SKM-1 (cell line): ENCODE results near the gene CNR2.
"Not testable (repeated sequence)": the region's sequence is repeated elsewhere in the genome, so short reads cannot be mapped to it uniquely, and the experiment has no call there.

Experiments used
- DNase-seq: peaks from one replicate; lab custom pipeline; 2025; ENCODE audit not compliant: unreplicated experiment; lab: John Stamatoyannopoulos, UW

CNR2 gene

DNA sequence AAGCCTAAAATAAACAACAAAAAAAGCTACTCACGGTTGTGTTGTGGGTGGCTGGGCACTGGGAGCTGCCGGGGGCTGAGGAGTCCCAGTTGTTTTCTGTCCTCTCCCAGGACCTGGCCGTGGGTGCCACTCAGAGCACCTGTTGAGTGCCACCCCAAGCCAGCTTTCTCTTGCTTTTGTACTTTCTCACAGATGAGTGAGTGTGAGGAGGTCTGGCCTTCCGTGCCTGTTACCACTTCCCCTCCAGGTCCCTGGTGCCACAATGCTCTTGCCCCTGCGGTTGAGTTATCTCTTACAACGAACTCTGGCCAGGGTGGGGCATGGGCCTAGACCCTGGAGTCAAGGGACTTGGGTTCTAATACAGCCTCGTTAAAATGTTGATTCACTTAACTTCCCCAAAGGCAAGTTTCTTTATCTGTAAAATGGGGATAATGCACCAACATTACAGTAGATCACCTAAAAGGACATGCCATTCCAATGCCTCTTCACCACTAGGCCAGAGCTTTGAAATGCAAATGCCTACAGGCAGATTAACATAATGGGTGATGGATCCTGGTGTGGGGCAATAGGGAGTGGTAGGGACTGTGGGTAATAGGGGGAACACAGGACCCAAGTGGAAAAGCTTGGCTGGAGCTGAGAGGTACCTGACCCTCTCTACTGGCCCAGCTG lies at the start of gene CNR2:
TSS of gene CNR2 (minus strand) at position 151 of the 669 bp plus-strand sequence. CDS start 37,745 bp downstream, outside the sequence.
- peak; percentile 33 for DNase-seq

DNA sequence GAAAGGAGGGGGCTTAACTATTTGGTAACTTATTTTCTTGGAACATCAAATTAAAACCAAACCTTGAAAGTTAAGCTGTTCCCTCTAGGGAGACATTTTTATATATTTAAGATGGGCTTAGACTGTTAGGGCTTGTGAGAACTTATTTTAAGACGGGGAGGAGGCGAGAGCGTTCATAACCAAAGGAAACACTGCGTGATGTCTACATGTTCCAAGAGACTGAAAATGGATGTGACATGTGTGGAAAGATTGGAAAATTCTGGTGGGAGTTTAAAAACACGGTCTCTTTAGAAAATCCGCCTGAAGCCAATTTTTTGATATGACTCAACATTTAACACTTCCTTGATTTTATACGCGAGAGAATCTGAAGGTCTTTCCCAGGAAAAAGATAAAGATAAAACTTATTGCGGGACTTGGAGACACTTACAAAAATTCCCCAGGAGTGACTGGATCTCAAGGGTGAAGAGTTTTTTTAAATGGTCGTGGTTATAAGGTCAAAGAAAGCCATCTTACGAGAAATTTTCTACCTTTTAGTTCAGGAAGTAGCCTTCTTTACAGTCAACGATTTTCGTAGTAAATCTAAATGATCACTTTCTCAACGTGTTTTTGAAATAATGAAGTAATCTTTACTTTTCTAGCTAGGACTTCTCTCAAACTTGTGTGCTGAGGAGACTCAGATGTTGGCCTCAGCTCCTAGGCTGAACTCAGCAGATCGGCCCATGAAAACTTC lies 47.3 kb upstream of the CNR2 start:
- DNase-seq = no peak

DNA sequence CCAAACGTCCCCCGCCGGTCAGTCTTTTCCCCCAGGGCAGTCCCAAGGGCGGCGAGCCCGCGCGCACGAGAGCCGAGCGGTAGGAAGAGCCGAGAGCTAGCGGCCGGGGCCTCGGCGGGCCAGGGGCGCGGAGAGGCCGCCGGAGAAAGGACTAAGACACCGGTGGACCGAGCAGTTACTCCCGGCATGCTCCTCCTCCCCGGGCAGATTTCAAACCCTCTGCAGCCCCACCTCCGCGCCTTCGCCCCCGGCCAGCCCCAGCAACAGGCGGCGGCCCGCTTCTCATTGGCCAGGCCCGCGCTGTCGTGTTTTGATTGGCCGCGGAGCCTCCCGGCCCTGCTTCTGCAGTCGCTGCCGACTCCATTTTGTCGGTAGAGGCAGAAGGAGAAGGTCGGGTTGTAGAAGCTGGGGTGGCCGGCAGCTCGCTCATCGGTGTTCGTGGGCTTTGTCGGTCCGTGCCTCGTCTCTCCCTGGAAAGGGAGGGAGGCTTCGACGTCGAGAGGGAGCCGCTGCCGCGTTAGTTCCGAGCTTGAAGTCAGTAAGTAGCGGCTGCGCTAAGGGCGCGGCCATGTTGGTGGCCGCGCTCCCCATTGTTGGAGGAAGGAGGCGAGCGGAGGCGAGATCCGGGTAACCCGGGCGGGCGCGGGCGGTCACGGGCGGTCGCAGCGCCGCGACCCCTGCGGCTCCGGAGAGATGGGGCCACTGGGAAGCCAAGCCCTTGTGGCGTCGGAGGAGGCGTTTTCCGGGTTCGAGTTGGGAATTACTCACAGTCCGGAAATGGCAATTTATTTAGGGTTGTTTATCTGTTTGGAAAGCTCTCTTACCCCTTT lies 46.5 kb upstream of the CNR2 start, which contains the start of gene PNRC2:
TSS of gene PNRC2 (plus strand) at position 368 of the 830 bp plus-strand sequence. CDS start 1,630 bp downstream, outside the sequence.
- peak; percentile 76 for DNase-seq

DNA sequence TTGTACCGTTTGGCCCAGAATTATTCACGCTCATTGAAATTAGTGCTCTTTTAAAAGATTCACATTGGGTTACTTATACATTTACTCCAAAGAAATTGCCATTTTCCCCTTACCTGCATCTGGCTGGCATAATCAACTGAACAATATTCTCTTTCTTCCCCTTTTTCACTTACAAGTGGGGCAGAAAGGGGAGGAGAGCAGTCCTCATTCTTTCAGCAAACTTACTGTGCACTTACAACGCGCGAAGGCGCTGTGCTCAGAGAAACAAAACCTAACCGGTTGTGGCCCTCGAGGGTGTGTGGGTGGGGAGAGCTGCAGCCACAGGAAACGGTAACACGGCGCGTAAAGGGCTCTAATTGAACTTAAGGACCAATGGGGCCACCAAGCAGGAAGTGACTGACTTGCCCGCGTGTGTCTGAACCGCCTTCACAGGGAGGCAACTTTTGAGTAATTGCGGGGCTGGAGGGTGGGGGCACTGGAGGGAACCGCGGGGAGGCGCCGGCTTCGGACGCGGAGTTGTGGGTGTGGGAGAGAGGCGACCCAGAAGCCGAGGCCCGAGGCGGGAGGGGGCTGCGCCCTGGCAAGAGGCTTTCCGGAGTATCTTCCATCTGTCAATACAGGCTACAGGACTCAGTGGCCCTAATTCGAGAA lies 45.8 kb upstream of the CNR2 start:
- DNase-seq = peak; percentile 97

DNA sequence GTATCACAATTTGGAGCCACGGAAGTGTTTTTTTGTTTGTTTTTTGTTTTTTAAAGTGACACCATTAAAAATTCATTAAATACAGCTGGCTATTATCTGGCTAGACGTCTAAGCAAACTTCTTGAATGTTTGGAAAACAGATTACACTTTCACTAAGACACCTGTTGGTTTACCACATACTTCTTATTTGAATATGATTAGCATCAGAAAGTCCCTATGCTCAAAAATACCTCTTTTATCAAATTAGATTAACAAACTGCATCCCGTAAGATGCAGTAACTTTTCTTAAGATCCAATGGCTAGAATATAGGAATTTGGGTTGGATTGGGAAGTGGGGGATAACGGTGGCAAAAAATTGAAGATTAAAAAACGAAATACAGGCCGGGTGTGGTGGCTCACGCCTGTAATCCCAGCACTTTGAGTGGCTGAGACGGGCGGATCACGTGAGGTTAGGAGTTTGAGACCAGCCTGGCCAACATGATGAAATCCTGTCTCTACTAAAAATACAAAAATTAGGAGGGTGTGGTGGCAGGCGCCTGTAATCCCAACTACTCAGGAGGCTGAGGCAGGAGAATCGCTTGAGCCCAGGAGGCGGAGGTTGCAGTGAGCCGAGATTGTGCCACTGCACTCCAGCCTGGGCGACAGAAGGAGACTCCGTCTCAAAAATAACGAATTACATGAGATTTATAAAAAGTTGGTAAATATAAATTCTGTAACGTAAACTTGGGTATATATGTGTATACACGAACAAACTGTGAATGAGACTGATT lies 45.1 kb upstream of the CNR2 start:
- DNase-seq = not testable (repeated sequence)

DNA sequence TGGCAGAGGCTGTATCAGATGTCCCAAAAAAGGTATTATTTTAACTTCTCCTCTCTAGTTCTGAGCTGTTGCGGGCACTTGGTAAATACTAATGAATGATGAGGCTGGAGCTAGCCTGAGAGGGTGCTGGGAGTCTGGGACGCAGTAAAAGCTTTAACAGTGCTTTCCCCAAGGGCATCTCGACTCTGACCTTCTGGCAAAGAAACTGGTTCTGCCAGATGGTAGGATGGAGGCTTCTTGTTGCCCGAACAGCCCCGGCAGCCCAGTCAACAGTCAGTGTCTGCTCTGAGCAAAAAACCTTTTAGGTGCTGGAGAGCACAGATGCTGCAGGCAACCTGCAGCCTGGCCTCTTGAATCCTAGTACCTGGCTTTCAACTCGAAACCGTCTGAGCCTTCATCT lies 43.9 kb upstream of the CNR2 start:
- DNase-seq = no peak

DNA sequence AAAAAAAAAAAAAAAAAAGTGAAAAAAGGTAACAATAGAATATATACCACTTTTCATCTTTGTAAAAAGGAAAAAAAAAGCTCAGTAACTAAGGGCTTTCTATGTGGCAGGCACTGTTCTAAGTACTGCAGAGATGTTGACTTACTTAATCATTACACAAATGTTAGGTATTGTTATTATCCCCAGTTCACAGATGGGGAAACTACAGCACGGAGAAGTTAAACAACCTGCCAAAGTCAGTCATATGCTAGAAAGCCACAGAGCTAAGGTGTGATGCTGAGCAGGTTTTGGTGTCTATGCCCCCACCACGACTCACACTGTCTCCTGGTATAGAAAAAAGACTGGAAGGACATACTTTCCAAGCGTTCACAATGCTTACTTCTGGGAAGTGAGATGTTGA lies 39.9 kb upstream of the CNR2 start:
- no peak for DNase-seq

DNA sequence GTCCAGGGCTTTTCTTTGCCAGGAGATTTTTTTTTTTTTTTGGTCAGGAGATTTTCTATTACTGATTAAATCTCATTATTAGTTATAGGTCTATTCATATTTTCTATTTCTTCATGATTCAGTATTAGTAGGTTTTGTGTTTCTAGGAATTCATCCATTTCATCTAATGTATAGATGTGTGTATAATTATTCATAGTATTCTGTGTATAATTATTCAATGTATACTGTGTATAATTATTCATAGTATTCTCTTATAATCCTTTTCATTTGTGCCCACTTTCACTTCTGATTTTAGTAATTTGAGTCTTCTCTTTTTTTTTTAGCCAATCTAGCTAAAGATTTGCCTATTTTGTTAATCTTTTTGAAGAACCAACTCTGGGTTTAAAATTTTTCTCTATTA lies 34.2 kb upstream of the CNR2 start:
- no peak for DNase-seq

DNA sequence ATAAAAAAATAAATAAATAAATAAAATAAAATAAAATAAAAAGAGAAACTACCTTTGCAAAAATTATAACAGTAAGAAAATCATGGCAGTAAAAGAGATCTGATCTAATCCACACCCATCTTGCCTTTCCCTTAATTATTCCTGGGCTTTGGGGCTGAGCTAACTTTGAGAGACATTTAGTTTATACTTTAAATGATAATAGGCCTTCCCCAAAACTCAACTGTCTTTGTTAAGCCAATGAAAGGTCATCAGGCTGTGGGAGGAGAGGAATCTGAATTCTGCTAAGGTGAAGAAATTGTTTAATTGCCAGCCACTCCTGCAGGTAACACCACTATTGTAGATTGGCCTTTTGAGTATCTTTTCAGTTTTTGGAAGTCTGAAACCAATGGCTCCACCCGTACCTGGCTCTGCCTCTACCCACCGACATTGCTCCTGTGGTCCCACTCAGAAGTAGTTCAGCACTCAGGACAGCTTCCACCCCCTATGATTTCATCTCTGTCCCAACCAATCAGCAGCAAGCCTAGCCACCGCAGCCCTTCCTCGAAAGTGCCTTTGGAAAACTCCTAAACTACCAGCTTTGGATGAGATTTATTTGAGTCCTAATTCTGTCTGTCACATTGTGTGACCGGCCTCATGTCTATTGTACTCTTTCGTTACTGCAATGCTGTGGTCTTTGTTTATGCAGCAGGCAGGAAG lies 23.5 kb upstream of the CNR2 start:
- DNase-seq = no peak

DNA sequence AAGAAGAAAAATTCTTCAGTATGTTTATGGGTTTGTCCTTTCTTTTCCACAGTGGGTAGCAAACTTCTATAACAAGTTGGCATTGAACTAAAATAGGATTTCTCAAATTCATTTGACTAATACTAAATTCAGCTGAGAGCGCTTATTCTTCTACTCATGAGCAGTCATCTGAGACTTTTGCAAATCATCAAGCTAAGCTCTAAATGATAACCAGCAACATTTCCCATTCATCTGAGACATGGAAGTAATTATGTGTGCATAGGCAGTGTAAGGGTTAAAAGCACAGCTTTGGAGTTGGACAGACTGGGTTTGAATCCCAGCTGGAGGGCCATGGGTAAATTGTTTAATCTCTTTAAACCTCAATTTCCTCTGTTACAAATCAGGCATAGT lies 18.3 kb upstream of the CNR2 start:
- no peak for DNase-seq

DNA sequence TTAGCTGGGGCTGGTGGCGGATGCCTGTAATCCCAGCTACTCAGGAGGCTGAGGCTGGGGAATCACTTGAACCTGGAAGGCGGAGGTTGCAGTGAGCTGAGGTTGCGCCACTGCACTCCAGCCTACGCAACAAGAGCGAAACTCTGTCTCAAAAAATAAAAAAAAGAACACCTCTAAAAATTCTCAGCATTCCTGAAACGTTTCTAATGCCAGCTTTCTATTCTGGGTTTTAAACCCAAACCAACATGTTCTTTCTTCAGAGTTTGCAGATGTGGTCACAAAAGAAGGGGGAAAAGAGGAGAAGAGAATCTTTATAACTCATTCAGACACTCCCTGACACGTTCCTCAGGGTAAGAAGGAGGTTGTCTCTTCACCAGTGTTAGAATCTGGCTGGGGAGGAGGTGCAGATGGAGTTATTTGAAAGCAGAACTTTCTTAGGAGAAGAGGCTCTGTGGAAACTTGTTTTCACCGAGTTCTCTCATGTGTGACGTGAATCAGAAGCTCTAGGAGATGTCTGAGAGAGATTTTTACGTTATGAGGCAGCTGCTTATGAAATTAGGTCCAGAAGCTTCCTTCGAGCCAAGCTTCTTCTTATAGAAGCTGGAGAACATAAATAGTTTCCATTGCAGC lies 17.8 kb upstream of the CNR2 start:
- DNase-seq = no peak

DNA sequence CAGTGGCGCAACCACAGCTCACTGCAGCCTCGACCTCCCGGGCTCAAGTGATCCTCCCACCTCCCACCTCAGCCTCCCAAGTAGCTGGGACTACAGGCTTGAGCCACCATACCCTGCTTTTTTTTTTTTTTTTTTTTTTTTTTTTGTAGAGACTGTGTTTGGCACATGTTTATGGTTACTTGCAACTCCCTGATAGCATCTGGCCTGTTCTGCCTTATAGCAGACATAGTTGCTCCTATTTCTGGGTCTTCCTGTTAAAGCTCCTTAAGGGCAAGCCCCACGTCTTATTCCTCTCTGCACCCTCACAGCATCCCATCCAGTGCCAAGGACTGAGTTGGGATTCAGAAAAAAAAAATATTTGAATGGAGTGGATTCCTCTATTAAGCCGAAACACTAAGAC lies 17.1 kb upstream of the CNR2 start:
- no peak for DNase-seq

DNA sequence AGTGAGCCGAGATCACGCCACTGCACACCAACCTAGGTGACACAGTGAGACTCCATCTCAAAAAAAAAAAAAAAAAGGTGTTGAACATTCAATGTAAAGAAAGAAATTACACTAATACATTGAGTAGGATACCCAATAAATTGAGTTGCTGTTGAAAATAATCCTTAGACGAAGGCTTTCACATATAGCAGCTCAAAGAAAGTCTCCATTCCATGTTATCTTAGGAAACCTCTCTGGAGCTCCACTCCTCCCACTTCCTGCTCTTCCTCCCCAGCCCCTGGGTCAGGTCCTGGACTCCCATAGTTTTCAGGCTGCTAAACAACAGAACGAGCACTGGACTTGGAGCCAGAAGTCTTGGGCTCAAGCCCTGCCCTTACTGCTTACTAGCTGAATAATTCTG lies 15.6 kb upstream of the CNR2 start:
- DNase-seq = no peak

DNA sequence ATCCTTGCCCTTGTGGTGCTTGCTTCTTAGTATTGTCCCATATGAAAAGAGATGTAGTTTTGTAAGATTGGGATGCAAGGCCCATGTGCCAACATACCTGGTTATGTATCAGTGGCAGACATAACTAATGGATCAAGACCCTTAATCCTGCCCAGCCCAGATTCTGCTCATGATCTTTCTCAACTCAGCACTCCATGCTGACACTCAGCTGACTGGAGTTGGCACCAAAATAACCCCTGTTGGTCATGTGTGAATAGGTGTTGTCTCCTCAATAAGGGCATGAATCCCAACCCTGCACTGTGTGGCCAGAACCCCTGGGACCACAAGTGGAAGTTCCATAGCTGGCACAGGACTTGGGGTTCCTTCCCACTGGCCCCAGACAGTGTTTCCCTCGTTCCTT lies 13.9 kb upstream of the CNR2 start:
- no peak for DNase-seq

DNA sequence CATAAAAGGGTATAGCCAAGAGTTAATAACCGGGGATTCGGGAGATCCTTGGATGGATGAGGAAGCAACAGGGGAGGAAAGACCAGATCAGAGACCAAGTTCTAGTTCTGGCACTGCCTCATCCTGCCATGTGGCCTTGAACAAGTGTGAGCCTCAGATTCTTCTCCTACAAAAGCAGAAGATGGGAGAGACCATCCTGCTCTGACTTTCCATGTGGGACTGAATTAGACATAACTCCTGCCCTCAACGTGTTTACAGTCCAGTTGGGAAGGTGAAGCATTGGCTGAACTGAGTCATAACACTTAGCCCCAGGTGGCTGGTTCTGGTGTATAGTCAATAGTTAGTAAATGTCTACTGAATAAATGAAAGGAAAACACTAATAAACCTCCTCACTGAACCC lies 12.1 kb upstream of the CNR2 start:
- no peak for DNase-seq

DNA sequence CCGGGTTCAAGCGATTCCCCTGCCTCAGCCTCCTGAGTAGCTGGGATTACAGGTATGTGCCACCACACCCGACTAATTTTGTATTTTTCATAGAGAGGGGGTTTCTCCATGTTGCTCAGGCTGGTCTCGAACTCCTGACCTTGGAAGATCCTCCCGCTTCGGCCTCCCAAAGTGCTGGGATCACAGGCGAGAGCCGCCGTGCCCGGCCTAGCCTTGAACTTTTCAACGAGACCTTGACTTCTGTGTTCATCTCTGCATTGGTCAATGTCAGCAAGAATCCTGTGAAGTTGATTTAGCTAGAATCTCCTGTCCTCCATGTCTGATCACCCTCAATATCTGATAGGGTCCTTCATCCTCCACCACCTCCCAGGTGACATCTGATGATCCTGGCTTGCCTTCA lies 11.4 kb upstream of the CNR2 start:
- no peak for DNase-seq

DNA sequence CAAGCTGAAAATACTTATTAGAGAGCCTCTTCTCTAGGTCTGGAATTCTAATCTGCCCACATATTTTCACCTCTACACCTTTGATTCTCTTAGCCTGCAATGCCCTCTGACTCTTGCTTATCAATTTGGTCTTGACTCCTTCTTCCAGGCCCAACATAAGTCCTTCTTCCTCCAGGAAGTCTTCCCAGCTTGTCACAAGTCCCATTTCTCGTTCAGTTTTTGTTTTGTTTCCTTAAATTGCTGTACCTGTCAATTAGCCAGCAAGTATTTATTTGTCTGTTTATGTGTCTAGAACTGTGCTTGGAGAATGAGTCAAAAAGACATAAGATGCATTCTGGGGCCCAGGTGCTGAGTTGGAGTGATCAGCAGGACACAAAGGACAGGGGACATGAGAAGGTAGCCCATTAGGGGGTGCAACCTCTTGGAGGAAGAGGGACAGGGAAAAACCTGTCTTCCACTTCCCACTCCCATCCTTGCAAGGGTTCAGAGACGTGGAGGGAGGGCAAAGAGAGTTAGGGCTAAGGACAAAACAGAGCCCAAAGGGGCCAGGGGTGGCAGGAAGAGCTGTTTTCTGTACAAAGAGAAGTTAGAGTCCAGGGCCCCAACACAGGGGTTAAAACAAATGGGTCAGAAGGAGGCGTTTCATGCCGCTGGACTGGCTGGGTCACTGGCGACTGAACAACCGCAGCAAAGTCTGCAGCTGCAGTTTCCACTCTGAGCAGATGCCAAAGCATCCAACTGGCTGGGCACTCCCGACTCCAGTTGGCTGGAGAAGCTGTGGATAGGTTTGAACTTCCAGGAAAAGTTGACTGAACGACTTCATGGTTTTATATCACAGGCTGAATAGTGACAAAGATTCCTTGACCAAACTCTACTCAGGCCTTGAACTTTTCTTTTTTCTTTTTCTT lies 10.7 kb upstream of the CNR2 start:
- DNase-seq = no peak

DNA sequence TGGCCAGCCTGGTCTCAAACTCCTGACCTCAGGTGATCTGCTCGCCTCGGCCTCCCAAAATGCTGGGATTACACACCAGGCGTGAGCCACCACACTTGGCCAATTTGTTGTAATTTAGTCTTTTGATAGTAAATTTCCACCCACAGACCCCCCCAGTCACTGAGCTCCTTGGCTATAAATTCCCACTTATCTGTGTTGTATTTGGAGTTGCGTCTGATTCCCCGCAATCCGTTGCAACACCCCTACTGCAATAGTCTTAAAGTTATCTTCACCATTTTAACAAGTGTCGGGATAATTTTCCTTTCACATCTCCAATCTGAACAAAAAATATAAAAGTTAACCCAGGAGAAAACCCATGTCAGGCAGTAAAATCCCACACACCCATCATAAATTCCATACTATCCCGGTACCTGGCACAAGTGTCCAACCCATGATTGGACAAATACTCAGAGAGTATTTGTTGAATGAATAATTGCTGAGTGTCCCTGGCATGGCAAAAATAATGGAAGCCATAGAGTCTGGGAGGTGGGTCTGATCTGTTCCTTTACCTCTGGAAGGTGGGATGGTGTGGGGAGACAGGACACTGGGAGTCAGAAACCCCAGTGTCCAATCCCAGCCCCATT lies 9.3 kb upstream of the CNR2 start:
- DNase-seq = no peak
